ENCODE data around the gene ONECUT2. TPM values are rescaled to one million over a fixed set of nuclear protein-coding genes. Genes with fewer than 3 reads are reported as not detected.

Gene ONECUT2
- total and polyA plus RNA-seq, 7 donors, result under 0.01 to 0.03 TPM; not detected in 5

- H3K4me1 ChIP-seq, result peaks cover 0 to 25% (median 19%) of the 10 kb centered on the region in 4 donors
- H3K36me3 ChIP-seq, result no peaks in the 10 kb centered on the region
- TF ChIP-seq POLR2A (IDR thresholded peaks at IDR 0.05) (no peak), CTCF (IDR thresholded peaks at IDR 0.05) (no peak), EP300 (IDR thresholded peaks at IDR 0.05) (no peak), POLR2AphosphoS5 (IDR thresholded peaks at IDR 0.05) (no peak)
- no peaks in the 10 kb centered on the region for H3K9me3 ChIP-seq
- H3K4me3 ChIP-seq, result no peak overlapping the region
- WGBS, 2 donors, result 17 to 45% methylated on average over 3 of the region's 3 CpGs
- H3K27me3 ChIP-seq, result peaks cover 23 to 94% (median 50%) of the 10 kb centered on the region in 3 donors
- no peak overlapping the region for H3K27ac ChIP-seq
- DNase-seq, result no peak
- intact Hi-C loops (cut with DNase I), result no loop called here
These were observed 9.2 kb downstream of the ONECUT2 start for GRCh38 chr18:57444301-57444759.

- Histone ChIP-seq H3K36me3 (no peaks in the 10 kb centered on the region), H3K9me3 (no peaks in the 10 kb centered on the region), H3K27ac (no peak overlapping the region), H3K27me3 (peaks cover 10 to 92% (median 42%) of the 10 kb centered on the region in 3 donors), H3K4me1 (peaks cover 0 to 12% (median 6%) of the 10 kb centered on the region in 4 donors), H3K4me3 (no peak overlapping the region)
- intact Hi-C loops (cut with DNase I), result no loop called here
- no peak for DNase-seq
- TF ChIP-seq POLR2AphosphoS5 (IDR thresholded peaks at IDR 0.05), result no peak
- no peak for TF ChIP-seq POLR2A (IDR thresholded peaks at IDR 0.05)
- TF ChIP-seq CTCF (IDR thresholded peaks at IDR 0.05), result no peak
- no peak for TF ChIP-seq EP300 (IDR thresholded peaks at IDR 0.05)
- WGBS, 2 donors, result 21 to 48% methylated on average over 8 of the region's 8 CpGs
These were observed 10.5 kb downstream of the ONECUT2 start for GRCh38 chr18:57445488-57446319.

GRCh38 chr18:57446322-57446721 lies 11.1 kb downstream of the ONECUT2 start:
- H3K4me1 ChIP-seq, result peaks cover 0 to 5% (median 1%) of the 10 kb centered on the region in 4 donors
- H3K9me3 ChIP-seq, result no peaks in the 10 kb centered on the region
- intact Hi-C loops (cut with DNase I), result no loop called here
- no peaks in the 10 kb centered on the region for H3K36me3 ChIP-seq
- no peak for DNase-seq
- H3K27ac ChIP-seq, result no peak overlapping the region
- TF ChIP-seq POLR2A (IDR thresholded peaks at IDR 0.05), result no peak
- no peak for TF ChIP-seq EP300 (IDR thresholded peaks at IDR 0.05)
- no peak for TF ChIP-seq CTCF (IDR thresholded peaks at IDR 0.05)
- TF ChIP-seq POLR2AphosphoS5 (IDR thresholded peaks at IDR 0.05), result no peak
- no peak overlapping the region for H3K4me3 ChIP-seq
- 3 to 8% methylated on average over 4 of the region's 4 CpGs for whole genome bisulfite sequencing, 2 donors
- peaks cover 4 to 86% (median 35%) of the 10 kb centered on the region in 3 donors for H3K27me3 ChIP-seq

GRCh38 chr18:57447154-57447621 lies 12.0 kb downstream of the ONECUT2 start:
- WGBS, 2 donors, result 4 to 7% methylated on average over 14 of the region's 14 CpGs
- intact Hi-C loops (cut with DNase I), result no loop called here

GRCh38 chr18:57455576-57456129 lies 20.5 kb downstream of the ONECUT2 start:
- H3K27ac ChIP-seq, result no peak overlapping the region
- TF ChIP-seq EP300 (IDR thresholded peaks at IDR 0.05) (no peak), POLR2AphosphoS5 (IDR thresholded peaks at IDR 0.05) (no peak), CTCF (IDR thresholded peaks at IDR 0.05) (no peak), POLR2A (IDR thresholded peaks at IDR 0.05) (no peak)
- no peaks in the 10 kb centered on the region for H3K9me3 ChIP-seq
- H3K27me3 ChIP-seq, result peaks cover 0 to 21% (median 6%) of the 10 kb centered on the region in 3 donors
- H3K4me1 ChIP-seq, result no peaks in the 10 kb centered on the region
- WGBS, 2 donors, result 59 to 62% methylated on average over 5 of the region's 5 CpGs
- no peak overlapping the region for H3K4me3 ChIP-seq
- H3K36me3 ChIP-seq, result no peaks in the 10 kb centered on the region
- intact Hi-C loops (cut with DNase I), result no loop called here
- DNase-seq, result no peak

More at GRCh38 chr18:57447154-57447621, 12.0 kb downstream of the ONECUT2 start:
- DNase-seq, result no peak
- Histone ChIP-seq H3K4me3 (no peak overlapping the region), H3K9me3 (no peaks in the 10 kb centered on the region), H3K27ac (no peak overlapping the region), H3K27me3 (peaks cover 3 to 82% (median 28%) of the 10 kb centered on the region in 3 donors), H3K4me1 (no peaks in the 10 kb centered on the region), H3K36me3 (no peaks in the 10 kb centered on the region)
- TF ChIP-seq EP300 (IDR thresholded peaks at IDR 0.05), result no peak
- no peak for TF ChIP-seq POLR2A (IDR thresholded peaks at IDR 0.05)
- TF ChIP-seq POLR2AphosphoS5 (IDR thresholded peaks at IDR 0.05), result no peak

All from sigmoid colon (tissue), 7 donors.